Suprapubic skin (tissue), 3 donors: ENCODE results near the gene DAP.
"Not testable (repeated sequence)": the region's sequence is repeated elsewhere in the genome, so short reads cannot be mapped to it uniquely, and the experiment has no call there.

Source experiments
- CTCF ChIP-seq, 2 donors: fragments of 200-600 bp in 1 of 2; fragments of 450-650 bp in 1 of 2; sonication (generic) in 1 of 2; IDR thresholded peaks; one replicate each; pipeline ENCODE4 v1.5.1; 2016 to 2019; ENCODE audit warnings: antibody characterized with exemption in 2 of 2, mild to moderate bottlenecking in 1 of 2, moderate library complexity in 1 of 2
- EP300 ChIP-seq: sonication (generic); formaldehyde crosslinking; IDR thresholded peaks from one replicate; pipeline ENCODE4 v1.6.1; 2017; ENCODE audit warnings: antibody characterized with exemption

DNA sequence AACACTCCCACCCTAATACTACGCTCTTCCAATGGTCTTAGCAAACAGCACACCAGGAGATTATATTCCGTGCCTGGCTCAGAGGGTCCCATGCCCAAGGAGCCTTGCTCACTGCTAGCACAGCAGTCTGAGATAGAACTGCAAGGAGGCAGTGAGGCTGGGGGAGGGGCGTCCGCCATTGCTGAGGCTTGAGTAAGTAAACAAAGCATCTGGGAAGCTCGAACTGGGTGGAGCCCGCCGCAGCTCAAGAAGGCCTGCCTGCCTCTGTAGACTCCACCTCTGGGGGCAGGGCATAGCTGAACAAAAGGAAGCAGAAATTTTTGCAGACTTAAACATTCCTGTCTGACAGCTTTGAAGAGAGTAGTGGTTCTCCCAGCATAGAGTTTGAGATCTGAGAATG, 19.2 kb upstream of the DAP start:
- TF ChIP-seq EP300; CTCF (IDR thresholded peaks at IDR 0.05): not testable (repeated sequence)
